PC-3 (cell line): ENCODE results near the gene CNTNAP2. TPM values are rescaled to one million over a fixed set of nuclear protein-coding genes. Genes with fewer than 3 reads are reported as not detected.

Experiments
- ATAC-seq: fragments of 200-7000 bp; cut with Tn5 transposase; 2 replicates; pipeline ENCODE4 v1.9.1; 2020; ENCODE audit warnings: mild to moderate bottlenecking, moderate library complexity
- BruUV-seq: library from RNA; stranded (reverse); fragments of 400-500 nt; replicated peaks from 2 replicates; lab custom pipeline; 2021; lab: Mats Ljungman, UMichigan
- CTCF ChIA-PET: fragments of 300-600 bp; sonication (Branson Sonifier 250); formaldehyde crosslinking; loops from one replicate; lab custom pipeline; 2022; ENCODE audit warnings: antibody characterized with exemption; lab: Charles Lee
- POLR2A ChIA-PET: fragments of 300-600 bp; sonication (Branson Sonifier 250); formaldehyde crosslinking; loops from one replicate; lab custom pipeline; 2022; ENCODE audit warnings: antibody characterized with exemption; ENCODE audit not compliant: unreplicated experiment; lab: Charles Lee
- DNase-seq: peaks from one replicate; pipeline ENCODE4 v3.0.0-alpha.2; 2015
- H2AFZ ChIP-seq: fragments of 300-600 bp; sonication (generic); 2 replicates; pipeline ENCODE4 v1.6.0; 2016; ENCODE audit warnings: antibody characterized with exemption, low read length
- H3F3A ChIP-seq: fragments of 300-600 bp; sonication (generic); one replicate; pipeline ENCODE4 v1.6.0; 2017; ENCODE audit warnings: antibody characterized with exemption, low read length, control low read depth, mild to moderate bottlenecking; ENCODE audit not compliant: unreplicated experiment
- H3K27ac ChIP-seq: fragments of 300-600 bp; sonication (generic); 2 replicates; pipeline ENCODE4 v1.5.1; 2016; ENCODE audit warnings: mild to moderate bottlenecking, low read length
- H3K27me3 ChIP-seq: fragments of 300-600 bp; sonication (generic); 2 replicates; pipeline ENCODE4 v1.6.1; 2016; ENCODE audit warnings: low read length, mixed read lengths
- H3K36me3 ChIP-seq: fragments of 300-600 bp; sonication (generic); 2 replicates; pipeline ENCODE4 v1.6.1; 2016; ENCODE audit warnings: low read depth, mixed run types, low read length, mixed read lengths
- H3K4me1 ChIP-seq: fragments of 300-600 bp; sonication (generic); 2 replicates; pipeline ENCODE4 v1.5.1; 2016; ENCODE audit warnings: low read length; ENCODE audit not compliant: insufficient read depth
- H3K4me2 ChIP-seq: fragments of 300-600 bp; sonication (generic); 2 replicates; pipeline ENCODE4 v1.6.0; 2016; ENCODE audit warnings: low read length
- H3K4me3 ChIP-seq: fragments of 300-600 bp; sonication (generic); 2 replicates; pipeline ENCODE4 v1.5.1; 2016; ENCODE audit warnings: mild to moderate bottlenecking, low read length, mixed read lengths
- H3K79me2 ChIP-seq: fragments of 300-600 bp; sonication (generic); 2 replicates; pipeline ENCODE4 v1.6.1; 2017; ENCODE audit warnings: low read length, mixed read lengths
- H3K9ac ChIP-seq: fragments of 300-600 bp; sonication (generic); 2 replicates; pipeline ENCODE4 v1.6.0; 2016; ENCODE audit warnings: mild to moderate bottlenecking, low read length
- H3K9me2 ChIP-seq: fragments of 300-600 bp; sonication (generic); replicated peaks from 2 replicates; pipeline ENCODE4 v1.6.1; 2016; ENCODE audit warnings: mixed run types, low read length, mixed read lengths
- H3K9me3 ChIP-seq: fragments of 300-600 bp; sonication (generic); 2 replicates; pipeline ENCODE4 v1.6.1; 2016; ENCODE audit warnings: low read length, mixed read lengths
- H4K20me1 ChIP-seq: fragments of 300-600 bp; sonication (generic); 2 replicates; pipeline ENCODE4 v1.6.1; 2016; ENCODE audit warnings: low read length, mixed read lengths
- EZH2 ChIP-seq: fragments of 300-600 bp; sonication (generic); IDR thresholded peaks from one replicate; pipeline ENCODE4 v1.6.1; 2017; ENCODE audit warnings: antibody characterized with exemption, mild to moderate bottlenecking, low read length; ENCODE audit not compliant: unreplicated experiment
- EZH2phosphoT487 ChIP-seq: fragments of 300-600 bp; sonication (generic); IDR thresholded peaks from 2 replicates; pipeline ENCODE4 v1.6.1; 2018; ENCODE audit warnings: mild to moderate bottlenecking, antibody characterized with exemption, low read length, borderline replicate concordance
- intact Hi-C: fragments of 100-400 bp; cut with micrococcal nuclease; formaldehyde crosslinking; loops from 2 replicates; pipeline ENCODE4 v1.9.0; 2023
- total RNA-seq: library from RNA; depleted of rRNA; stranded (reverse); fragments of >200 nt; gene quantifications from 2 replicates; pipeline ENCODE4 v1.2.3, GENCODE V29; 2014
- TF ChIP-seq, protein P1 (sequence below): fragments of 300-600 bp; sonication (generic); conservative IDR thresholded peaks from 2 replicates; pipeline ENCODE4 v1.5.1; 2017; ENCODE audit warnings: antibody characterized with exemption, low read depth, mild to moderate bottlenecking, low read length

CNTNAP2 gene
- total RNA-seq, 1 experiment from 2014 or later, result 1.5 TPM

DNA sequence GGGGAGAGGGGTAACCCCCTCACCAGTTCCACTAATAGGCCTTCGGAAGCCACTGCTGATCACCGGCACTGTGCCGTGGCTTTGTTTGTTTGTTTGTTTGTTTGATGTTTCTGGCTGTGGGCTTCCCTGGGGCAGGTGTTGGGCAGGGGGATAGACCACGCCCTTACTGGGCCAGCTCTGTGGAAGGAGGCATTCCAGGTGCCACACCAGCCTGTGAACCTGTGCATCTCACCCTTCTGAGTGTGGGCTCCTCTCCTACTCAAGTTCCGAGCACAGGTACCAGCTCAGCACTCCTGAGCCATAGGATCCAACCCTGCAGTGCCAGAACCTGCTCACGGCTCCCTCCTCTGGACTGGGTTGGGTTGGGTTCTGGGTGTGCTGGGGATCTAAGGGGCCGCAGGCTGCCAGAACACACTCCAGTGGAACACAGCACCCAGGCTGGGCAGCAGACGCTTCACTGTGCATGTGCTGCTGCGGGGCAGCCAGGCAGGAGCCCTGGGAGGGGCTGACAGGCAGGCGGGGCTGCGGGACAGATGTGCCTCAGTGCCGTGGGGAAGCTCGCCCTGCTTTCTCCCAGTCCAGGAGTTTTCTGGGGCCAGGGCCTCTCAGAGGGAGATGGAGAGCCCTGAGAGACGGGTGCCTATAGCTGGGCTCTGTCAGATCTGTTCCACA is 1053.9 kb downstream of the CNTNAP2 start:
- Histone ChIP-seq H3K4me2 (no peak overlapping the region), H3K4me1 (no peaks in the 10 kb centered on the region), H3K4me3 (no peak overlapping the region), H4K20me1 (no peaks in the 10 kb centered on the region), H3K36me3 (no peaks in the 10 kb centered on the region), H3K9me3 (no peaks in the 10 kb centered on the region), H3K27ac (no peak overlapping the region), H3K9ac (no peak overlapping the region), H3K79me2 (no peaks in the 10 kb centered on the region), H3F3A (no peaks in the 10 kb centered on the region), H2AFZ (no peak overlapping the region), H3K27me3 (no peaks in the 10 kb centered on the region), H3K9me2 (no peaks in the 10 kb centered on the region)
- DNase-seq (no peak), ATAC-seq (no peak)
- intact Hi-C loops, result no loop called here
- TF ChIP-seq EZH2phosphoT487 (no peak), EZH2 (no peak)
- TF ChIP-seq, protein P1, sequence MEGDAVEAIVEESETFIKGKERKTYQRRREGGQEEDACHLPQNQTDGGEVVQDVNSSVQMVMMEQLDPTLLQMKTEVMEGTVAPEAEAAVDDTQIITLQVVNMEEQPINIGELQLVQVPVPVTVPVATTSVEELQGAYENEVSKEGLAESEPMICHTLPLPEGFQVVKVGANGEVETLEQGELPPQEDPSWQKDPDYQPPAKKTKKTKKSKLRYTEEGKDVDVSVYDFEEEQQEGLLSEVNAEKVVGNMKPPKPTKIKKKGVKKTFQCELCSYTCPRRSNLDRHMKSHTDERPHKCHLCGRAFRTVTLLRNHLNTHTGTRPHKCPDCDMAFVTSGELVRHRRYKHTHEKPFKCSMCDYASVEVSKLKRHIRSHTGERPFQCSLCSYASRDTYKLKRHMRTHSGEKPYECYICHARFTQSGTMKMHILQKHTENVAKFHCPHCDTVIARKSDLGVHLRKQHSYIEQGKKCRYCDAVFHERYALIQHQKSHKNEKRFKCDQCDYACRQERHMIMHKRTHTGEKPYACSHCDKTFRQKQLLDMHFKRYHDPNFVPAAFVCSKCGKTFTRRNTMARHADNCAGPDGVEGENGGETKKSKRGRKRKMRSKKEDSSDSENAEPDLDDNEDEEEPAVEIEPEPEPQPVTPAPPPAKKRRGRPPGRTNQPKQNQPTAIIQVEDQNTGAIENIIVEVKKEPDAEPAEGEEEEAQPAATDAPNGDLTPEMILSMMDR, result no peak
- BruUV-seq, result no TSS peak
- CTCF ChIA-PET, result no interaction called here
- POLR2A ChIA-PET, result no interaction called here

DNA sequence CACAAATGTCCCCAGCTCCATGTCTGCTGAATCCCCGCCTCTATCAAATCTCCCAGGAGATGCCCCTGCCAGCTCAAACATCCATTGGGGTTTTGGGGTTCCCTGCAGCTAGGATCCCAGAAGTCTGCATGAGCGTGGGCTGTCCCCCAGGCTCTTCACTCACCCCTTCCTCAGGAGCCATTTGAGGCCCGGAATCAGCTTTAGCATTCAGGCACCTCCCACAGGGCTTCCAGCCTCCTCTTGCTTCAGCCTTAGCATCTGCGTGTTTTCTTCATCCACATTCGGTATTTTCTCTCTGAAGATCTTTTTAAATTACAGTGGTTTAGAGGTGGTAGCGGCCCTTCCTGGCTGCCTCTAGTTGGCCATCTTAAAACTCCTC is 1054.4 kb downstream of the CNTNAP2 start:
- Histone ChIP-seq H3K9me3 (no peaks in the 10 kb centered on the region), H3K4me1 (no peaks in the 10 kb centered on the region), H3K4me3 (no peak overlapping the region), H3F3A (no peaks in the 10 kb centered on the region), H2AFZ (no peak overlapping the region), H3K9ac (no peak overlapping the region), H3K27ac (no peak overlapping the region), H3K36me3 (no peaks in the 10 kb centered on the region), H3K4me2 (no peak overlapping the region), H3K27me3 (no peaks in the 10 kb centered on the region), H4K20me1 (no peaks in the 10 kb centered on the region), H3K79me2 (no peaks in the 10 kb centered on the region), H3K9me2 (no peaks in the 10 kb centered on the region)
- DNase-seq, result no peak
- TF ChIP-seq EZH2 (no peak), EZH2phosphoT487 (no peak)
- TF ChIP-seq, protein P1, result no peak
- POLR2A ChIA-PET, result no interaction called here
- BruUV-seq, result no TSS peak
- intact Hi-C loops, result no loop called here
- ATAC-seq, result no peak
- CTCF ChIA-PET, result no interaction called here

DNA sequence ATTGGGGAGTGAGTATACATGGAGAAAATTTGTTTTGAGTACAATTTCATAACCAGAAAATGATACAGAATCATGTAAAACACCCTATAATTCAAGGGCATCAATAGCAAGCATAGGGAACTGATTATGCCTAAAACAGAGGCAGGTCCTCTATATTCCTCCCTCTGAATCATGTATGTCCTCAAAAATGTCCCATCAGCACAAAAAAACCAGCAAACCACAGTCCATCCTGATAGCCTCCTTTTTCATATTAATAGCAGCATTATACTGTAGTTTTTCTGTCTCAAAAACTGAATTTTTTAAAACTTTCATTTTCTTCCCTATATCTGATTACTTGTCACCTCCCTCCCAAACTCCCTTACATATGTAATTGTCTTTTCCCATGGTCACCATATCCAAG is 1057.3 kb downstream of the CNTNAP2 start:
- Histone ChIP-seq H2AFZ (no peak overlapping the region), H3K36me3 (no peaks in the 10 kb centered on the region), H3K9me2 (no peaks in the 10 kb centered on the region), H3K27me3 (no peaks in the 10 kb centered on the region), H3K4me2 (no peak overlapping the region), H3K9me3 (no peaks in the 10 kb centered on the region), H3K79me2 (no peaks in the 10 kb centered on the region), H4K20me1 (no peaks in the 10 kb centered on the region), H3K4me3 (no peak overlapping the region), H3K4me1 (no peaks in the 10 kb centered on the region), H3K27ac (no peak overlapping the region), H3F3A (no peaks in the 10 kb centered on the region), H3K9ac (no peak overlapping the region)
- ATAC-seq (no peak), DNase-seq (no peak)
- intact Hi-C loops, result no loop called here
- ChIA-PET POLR2A (no interaction called here), CTCF (no interaction called here)
- TF ChIP-seq EZH2phosphoT487, result no peak
- TF ChIP-seq EZH2, result no peak
- TF ChIP-seq, protein P1, result no peak
- no TSS peak for BruUV-seq
